HUES6 (cell line): Measurements from ENCODE around the gene DNAL4.
A peak's percentile ranks its signal among the peaks of the same experiment; 100 is the strongest.

Experiments used
- H3K27ac ChIP-seq: 2 replicates; pipeline ENCODE4 v1.7.0; 2013; ENCODE audit warnings: low read depth, mild to moderate bottlenecking, low read length, inconsistent platforms
- H3K27me3 ChIP-seq: 2 replicates; pipeline ENCODE4 v1.6.1; 2013; ENCODE audit warnings: low read length; ENCODE audit not compliant: control insufficient read depth, insufficient read depth
- H3K36me3 ChIP-seq: 2 replicates; pipeline ENCODE4 v1.6.1; 2013; ENCODE audit warnings: low read length; ENCODE audit not compliant: control insufficient read depth, insufficient read depth
- H3K4me1 ChIP-seq: 2 replicates; pipeline ENCODE4 v1.6.1; 2013; ENCODE audit warnings: low read length; ENCODE audit not compliant: control insufficient read depth, insufficient read depth
- H3K4me3 ChIP-seq: 2 replicates; pipeline ENCODE4 v1.5.1; 2013; ENCODE audit warnings: low read depth, low read length
- H3K9ac ChIP-seq: one replicate; pipeline ENCODE4 v1.6.1; 2013; ENCODE audit warnings: mild to moderate bottlenecking, low read length
- H3K9me3 ChIP-seq: 2 replicates; pipeline ENCODE4 v1.6.1; 2013; ENCODE audit warnings: low read depth, low read length; ENCODE audit not compliant: control insufficient read depth, insufficient read depth

Gene DNAL4

GRCh38 chr22:38757464-38757757 is 36.5 kb downstream of the DNAL4 start:
- Histone ChIP-seq H3K4me3 (no peak overlapping the region), H3K4me1 (peaks cover 30% of the 10 kb centered on the region), H3K36me3 (no peaks in the 10 kb centered on the region), H3K27ac (no peak overlapping the region), H3K9ac (no peak overlapping the region), H3K9me3 (no peaks in the 10 kb centered on the region), H3K27me3 (no peaks in the 10 kb centered on the region; the same call in 1 of the 2 replicates)

- Histone ChIP-seq H3K27me3 (no peaks in the 10 kb centered on the region; the same call in 1 of the 2 replicates), H3K36me3 (no peaks in the 10 kb centered on the region), H3K4me3 (peak overlapping the region; percentile 86), H3K27ac (no peak overlapping the region), H3K9me3 (no peaks in the 10 kb centered on the region), H3K9ac (no peak overlapping the region), H3K4me1 (peaks cover 30% of the 10 kb centered on the region)
Measured at GRCh38 chr22:38756711-38757463, 37.1 kb downstream of the DNAL4 start.

DNA sequence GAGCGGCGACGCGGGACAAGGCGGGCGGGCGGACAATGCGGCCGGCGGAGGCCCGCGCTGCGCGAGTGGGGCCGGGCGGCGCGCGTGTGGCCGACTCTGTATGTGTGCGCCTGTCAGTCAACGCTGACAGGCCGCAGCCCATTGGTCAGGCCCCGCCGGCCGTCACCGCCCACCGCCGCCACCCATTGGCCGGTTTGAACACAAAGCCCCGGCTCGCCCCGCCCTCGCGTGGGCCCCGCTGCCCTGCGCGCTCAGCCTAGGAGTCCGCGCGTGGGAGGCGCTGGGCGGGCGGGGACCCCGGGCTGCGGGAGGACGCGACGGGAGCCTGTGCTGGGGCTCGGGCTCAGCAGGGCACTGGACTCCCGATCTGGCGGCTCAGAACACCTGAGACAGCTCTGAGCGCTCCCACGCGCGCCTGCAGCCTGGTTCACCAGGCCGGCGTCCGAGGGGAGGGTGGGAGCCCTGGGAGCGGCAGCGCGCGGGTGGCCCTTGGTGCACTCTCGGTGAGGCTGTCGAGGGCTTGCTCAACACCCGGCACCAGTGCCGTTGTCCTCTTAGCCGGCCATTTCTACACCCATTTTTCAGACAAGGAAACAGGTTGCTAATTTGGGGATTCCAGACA is 37.9 kb downstream of the DNAL4 start, which contains the start of gene SUN2:
Gene SUN2, minus strand, starts transcription at position 88 of the 622 bp plus-strand sequence. CDS start 3,370 bp downstream, outside the sequence.
- Histone ChIP-seq H3K27ac (peak within 1 kb of the TSS; percentile 73; the same call in 1 of the 2 replicates), H3K27me3 (no peaks in the 10 kb centered on the region; the same call in 1 of the 2 replicates), H3K9ac (peak within 1 kb of the TSS; percentile 75), H3K9me3 (no peaks in the 10 kb centered on the region), H3K36me3 (peaks cover 7% of the 10 kb centered on the region; the same call in 1 of the 2 replicates), H3K4me1 (peaks cover 29% of the 10 kb centered on the region), H3K4me3 (peak within 1 kb of the TSS; percentile 86)

GRCh38 chr22:38755155-38755910 is 38.6 kb downstream of the DNAL4 start:
- H3K9ac ChIP-seq = peak overlapping the region; percentile 40
- no peak overlapping the region for H3K27ac ChIP-seq
- H3K27me3 ChIP-seq = no peaks in the 10 kb centered on the region; the same call in 1 of the 2 replicates
- peaks cover 14% of the 10 kb centered on the region; the same call in 1 of the 2 replicates for H3K36me3 ChIP-seq
- H3K4me3 ChIP-seq = peak overlapping the region; percentile 86
- no peaks in the 10 kb centered on the region for H3K9me3 ChIP-seq
- peaks cover 23% of the 10 kb centered on the region for H3K4me1 ChIP-seq

- Histone ChIP-seq H3K9me3 (no peaks in the 10 kb centered on the region), H3K27ac (no peak overlapping the region), H3K27me3 (no peaks in the 10 kb centered on the region; the same call in 1 of the 2 replicates), H3K4me1 (peaks cover 22% of the 10 kb centered on the region), H3K4me3 (peak overlapping the region; percentile 86), H3K36me3 (peaks cover 19% of the 10 kb centered on the region; the same call in 1 of the 2 replicates), H3K9ac (peak overlapping the region; percentile 40)
Measured at GRCh38 chr22:38754751-38755154, 39.2 kb downstream of the DNAL4 start.

GRCh38 chr22:38753948-38754750 is 39.8 kb downstream of the DNAL4 start:
- Histone ChIP-seq H3K27me3 (no peaks in the 10 kb centered on the region; the same call in 1 of the 2 replicates), H3K27ac (no peak overlapping the region), H3K9me3 (no peaks in the 10 kb centered on the region), H3K9ac (peak overlapping the region; percentile 23), H3K36me3 (peaks cover 21% of the 10 kb centered on the region; the same call in 1 of the 2 replicates), H3K4me1 (peaks cover 22% of the 10 kb centered on the region), H3K4me3 (peak overlapping the region; percentile 86)

GRCh38 chr22:38751422-38752346 is 42.3 kb downstream of the DNAL4 start:
- H3K27me3 ChIP-seq = no peaks in the 10 kb centered on the region; the same call in 1 of the 2 replicates
- no peak overlapping the region for H3K4me3 ChIP-seq
- H3K36me3 ChIP-seq = peaks cover 25% of the 10 kb centered on the region
- peaks cover 15% of the 10 kb centered on the region for H3K4me1 ChIP-seq
- H3K9me3 ChIP-seq = no peaks in the 10 kb centered on the region
- no peak overlapping the region for H3K27ac ChIP-seq
- no peak overlapping the region for H3K9ac ChIP-seq

- Histone ChIP-seq H3K4me3 (no peak overlapping the region), H3K36me3 (peaks cover 28% of the 10 kb centered on the region), H3K9me3 (no peaks in the 10 kb centered on the region), H3K9ac (no peak overlapping the region), H3K27me3 (no peaks in the 10 kb centered on the region), H3K27ac (no peak overlapping the region), H3K4me1 (peaks cover 11% of the 10 kb centered on the region)
Measured at GRCh38 chr22:38751066-38751421, 42.9 kb downstream of the DNAL4 start.

DNA sequence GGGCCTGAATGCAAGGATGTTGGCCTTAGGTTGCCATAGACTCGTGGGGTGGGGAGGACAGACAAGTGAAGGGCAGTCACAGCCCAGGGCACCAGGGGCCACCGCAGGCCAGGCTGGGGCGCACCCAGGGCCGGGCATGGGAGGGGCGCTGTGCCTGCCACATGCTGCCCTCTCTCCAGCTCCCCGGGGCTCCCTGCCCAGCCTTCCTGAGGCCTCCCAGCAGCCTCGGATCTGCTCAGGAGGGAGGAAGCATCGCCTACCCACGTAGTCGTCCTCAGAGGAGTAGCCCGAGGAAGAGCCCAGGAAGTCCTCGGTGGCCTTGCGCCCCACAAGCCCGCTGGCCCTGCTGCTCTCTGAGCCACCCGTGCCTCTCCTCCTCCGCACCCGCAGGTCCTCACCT is 43.3 kb downstream of the DNAL4 start:
- Histone ChIP-seq H3K9ac (no peak overlapping the region), H3K27ac (no peak overlapping the region), H3K36me3 (peaks cover 31% of the 10 kb centered on the region), H3K4me1 (peaks cover 11% of the 10 kb centered on the region), H3K4me3 (no peak overlapping the region), H3K27me3 (no peaks in the 10 kb centered on the region), H3K9me3 (no peaks in the 10 kb centered on the region)
